Measurements from ENCODE around the gene MISP3.

Gene MISP3

DNA sequence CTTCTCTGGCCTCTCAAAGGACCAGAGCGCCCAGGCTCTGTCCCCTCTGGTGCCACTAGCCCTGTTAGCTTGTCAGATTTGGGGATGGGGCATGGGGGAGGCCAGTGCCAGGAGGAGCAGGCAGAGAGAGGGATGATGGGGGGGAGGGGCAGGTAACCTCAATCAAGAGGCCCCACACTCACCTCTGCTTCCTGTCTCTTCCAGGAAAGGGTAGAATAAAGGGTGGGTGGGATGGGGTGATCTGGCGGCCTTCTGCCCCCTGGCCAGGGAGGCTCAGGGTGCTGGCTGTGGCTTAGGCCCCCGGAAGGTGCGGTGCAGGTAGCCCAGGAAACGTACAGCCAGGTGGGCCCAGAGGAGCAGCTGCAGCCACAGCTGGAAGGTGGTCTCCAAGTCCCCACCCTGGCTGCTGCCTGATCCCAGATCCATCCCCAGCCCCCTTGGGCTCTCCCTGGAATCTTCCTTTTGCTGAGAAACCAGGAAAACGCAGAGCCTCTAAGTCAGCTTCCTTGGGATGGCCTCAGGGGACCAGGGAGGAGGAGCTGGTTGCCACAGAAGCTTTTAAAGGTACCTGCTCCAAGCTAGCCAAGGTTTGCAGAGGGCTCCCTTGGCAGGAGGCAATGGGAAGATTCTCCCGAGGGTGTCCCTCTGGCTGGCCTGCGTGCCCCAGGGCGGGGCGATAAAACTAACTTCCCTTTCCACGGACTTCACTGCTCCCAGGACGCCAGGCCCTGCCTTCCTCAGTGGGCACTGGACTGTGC is 39.6 kb downstream of the MISP3 start:
- H3K4me3 ChIP-seq (ENCODE audit: control insufficient read depth, low read depth, low read length), result no peak overlapping the region
- DNase-seq (ENCODE audit: low read depth), result peak; percentile 44
- TF ChIP-seq CTCF (conservative IDR thresholded peaks at IDR 0.05; ENCODE audit: control insufficient read depth, insufficient read depth, low read depth, low read length), result no peak

DNA sequence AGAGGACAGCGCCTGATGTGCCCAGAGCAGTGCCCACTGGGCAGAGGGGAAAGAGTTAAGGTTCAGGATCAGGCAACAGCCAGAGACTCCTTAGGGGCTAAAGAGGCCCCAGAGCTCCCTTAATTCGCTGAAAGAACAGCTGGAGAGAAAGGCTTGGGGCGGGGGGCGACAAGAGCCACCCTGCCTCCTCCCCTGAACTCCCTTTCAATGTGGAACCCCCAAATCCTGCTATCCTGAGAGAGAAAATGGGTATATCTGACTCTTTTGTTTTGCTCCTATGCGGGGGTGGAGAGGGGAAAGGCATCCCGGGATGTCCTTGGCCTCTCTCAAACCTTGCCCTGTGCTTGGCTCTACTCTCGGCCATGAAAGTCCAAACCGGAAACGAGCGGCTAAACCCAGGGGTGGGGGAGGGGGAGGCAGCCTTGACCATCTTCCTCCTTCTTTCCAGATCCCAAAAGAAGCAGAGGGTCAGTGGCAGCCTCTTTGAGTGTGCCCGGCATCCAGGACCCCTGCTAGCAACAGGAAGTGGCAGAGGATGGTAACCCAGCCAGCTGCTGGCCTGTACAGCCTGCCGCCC is 40.3 kb downstream of the MISP3 start:
- no peak overlapping the region for H3K4me3 ChIP-seq (ENCODE audit: control insufficient read depth, low read depth, low read length)
- DNase-seq (ENCODE audit: low read depth), result no peak
- TF ChIP-seq CTCF (conservative IDR thresholded peaks at IDR 0.05; ENCODE audit: control insufficient read depth, insufficient read depth, low read depth, low read length), result no peak

- TF ChIP-seq CTCF (conservative IDR thresholded peaks at IDR 0.05; ENCODE audit: control insufficient read depth, insufficient read depth, low read depth, low read length), result peak; percentile 31
- H3K4me3 ChIP-seq (ENCODE audit: control insufficient read depth, low read depth, low read length), result no peak overlapping the region
- no peak for DNase-seq (ENCODE audit: low read depth)
Measured at GRCh38 chr19:14113762-14114414, 41.3 kb downstream of the MISP3 start.

DNA sequence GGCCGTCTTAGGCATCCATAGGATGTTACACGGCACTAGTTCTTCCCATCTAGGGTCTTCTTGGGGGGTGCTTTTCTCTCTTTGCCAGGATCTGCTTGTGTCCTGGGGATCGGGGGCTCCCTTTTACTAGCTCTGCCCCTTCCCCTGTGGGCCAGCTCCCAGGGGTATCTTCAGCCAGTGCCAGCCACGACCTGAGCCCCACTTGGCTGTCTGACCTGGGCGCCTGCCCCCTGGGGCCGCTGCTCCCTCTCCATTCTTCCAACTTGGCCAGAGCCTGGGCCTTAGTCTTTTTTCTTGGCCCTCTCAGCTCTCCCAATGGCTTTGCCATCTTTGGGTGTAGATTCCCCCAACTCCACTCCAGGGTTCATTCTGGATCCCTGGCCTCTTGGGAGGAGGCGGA is 41.9 kb downstream of the MISP3 start:
- no peak for TF ChIP-seq CTCF (conservative IDR thresholded peaks at IDR 0.05; ENCODE audit: control insufficient read depth, insufficient read depth, low read depth, low read length)
- H3K4me3 ChIP-seq (ENCODE audit: control insufficient read depth, low read depth, low read length), result no peak overlapping the region

DNA sequence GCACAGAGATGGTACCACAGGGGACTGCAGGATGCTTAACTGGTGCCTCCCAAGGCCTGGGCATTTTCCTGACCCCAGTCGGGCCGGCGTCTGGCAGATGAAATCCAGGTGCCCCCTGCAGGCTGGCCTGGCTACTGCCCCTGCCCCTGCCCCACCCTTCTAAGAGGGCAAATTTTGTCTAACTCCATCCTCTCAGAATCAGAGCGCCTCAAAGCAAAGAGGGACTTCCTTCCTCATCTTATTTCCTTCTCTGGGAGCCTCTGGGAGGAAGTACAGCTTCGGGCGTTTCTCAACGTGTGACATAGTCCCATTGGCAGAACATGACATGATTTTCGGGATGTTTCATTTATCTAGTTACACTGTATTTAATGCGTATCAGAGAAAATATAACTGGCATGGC is 42.3 kb downstream of the MISP3 start:
- peak; percentile 31 for TF ChIP-seq CTCF (conservative IDR thresholded peaks at IDR 0.05; ENCODE audit: control insufficient read depth, insufficient read depth, low read depth, low read length)
- H3K4me3 ChIP-seq (ENCODE audit: control insufficient read depth, low read depth, low read length), result no peak overlapping the region
- DNase-seq (ENCODE audit: low read depth), result peak; percentile 25

More for the DNA sequence above, 41.9 kb downstream of the MISP3 start:
- DNase-seq (ENCODE audit: low read depth), result no peak

DNA sequence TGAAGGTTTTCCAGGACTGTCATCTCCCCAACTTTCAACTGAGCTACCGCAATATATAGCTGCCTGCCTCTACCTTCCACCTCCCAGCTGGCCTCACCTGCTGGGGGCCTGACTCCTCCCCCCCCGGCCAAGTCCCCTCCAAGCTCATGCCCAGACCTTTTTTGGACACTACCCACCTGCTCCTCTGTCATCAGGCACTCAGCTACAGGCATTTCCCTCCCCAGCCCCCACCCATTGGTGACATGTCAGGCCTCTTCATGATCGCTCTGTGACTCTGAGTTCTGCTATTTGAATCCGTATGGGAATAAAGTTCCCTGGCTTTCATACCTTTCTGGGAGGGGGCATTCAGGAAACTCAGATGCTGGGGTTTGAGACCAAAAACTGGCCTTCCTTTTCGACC is 43.2 kb downstream of the MISP3 start:
- no peak overlapping the region for H3K4me3 ChIP-seq (ENCODE audit: control insufficient read depth, low read depth, low read length)
- no peak for DNase-seq (ENCODE audit: low read depth)
- TF ChIP-seq CTCF (conservative IDR thresholded peaks at IDR 0.05; ENCODE audit: control insufficient read depth, insufficient read depth, low read depth, low read length), result no peak

All from fibroblast of mammary gland (primary cell).